ENCODE measurements around the gene CFAP43. TPM values are rescaled to one million over a fixed set of nuclear protein-coding genes. Genes with fewer than 3 reads are reported as not detected.

Gene CFAP43
- total RNA-seq, 1 experiment from 2014 or later, result not detected

GRCh38 chr10:104128214-104128613, 104.0 kb downstream of the CFAP43 start:
- Histone ChIP-seq H3K27me3 (peaks cover 8% of the 10 kb centered on the region), H3K36me3 (no peaks in the 10 kb centered on the region), H3K4me3 (no peak overlapping the region), H3K9me3 (no peaks in the 10 kb centered on the region)
- no peak for DNase-seq

DNA sequence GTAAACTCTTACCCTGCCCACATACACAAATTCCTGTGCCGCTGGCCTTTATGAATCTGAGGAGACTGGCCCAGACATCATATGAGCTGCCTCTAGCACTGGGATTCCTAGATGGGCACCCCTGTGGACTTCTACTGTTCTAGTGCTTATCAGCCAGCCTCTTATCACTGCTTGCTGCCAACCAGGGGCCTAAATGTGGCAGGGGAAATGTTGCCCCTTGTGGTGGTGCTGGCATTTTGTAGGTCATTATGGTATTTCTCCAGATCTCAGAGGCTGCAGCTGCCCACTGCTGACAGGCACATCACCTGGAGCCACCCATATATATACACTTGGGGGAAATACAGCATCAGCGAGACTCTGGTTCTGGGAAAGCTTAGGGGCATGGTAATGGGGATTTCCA, 104.8 kb downstream of the CFAP43 start:
- no peaks in the 10 kb centered on the region for H3K36me3 ChIP-seq
- H3K9me3 ChIP-seq, result no peaks in the 10 kb centered on the region
- no peak overlapping the region for H3K4me3 ChIP-seq
- DNase-seq, result no peak
- peaks cover 2% of the 10 kb centered on the region; the same call in 1 of the 2 replicates for H3K27me3 ChIP-seq

DNA sequence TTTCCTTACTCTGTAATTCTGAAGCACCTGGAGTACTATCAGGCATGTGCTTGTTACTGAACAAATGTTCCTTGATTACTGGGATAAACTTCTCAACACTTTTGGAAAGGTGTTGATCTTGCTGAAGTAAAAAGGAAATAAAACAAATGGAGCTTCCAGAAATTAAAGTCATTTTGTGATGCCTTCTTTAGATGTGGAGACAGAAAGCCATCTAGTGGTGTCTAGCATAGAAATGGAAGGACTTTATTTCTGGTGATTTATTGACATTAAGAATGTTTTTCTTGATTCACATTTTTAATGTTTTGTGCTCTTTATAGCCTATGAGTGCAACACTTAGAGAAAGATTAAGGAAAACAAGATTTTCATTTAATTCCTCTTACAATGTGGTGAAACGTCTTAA, 108.8 kb downstream of the CFAP43 start:
- no peak for DNase-seq
- H3K9me3 ChIP-seq, result no peaks in the 10 kb centered on the region
- H3K27me3 ChIP-seq, result no peaks in the 10 kb centered on the region
- H3K36me3 ChIP-seq, result no peaks in the 10 kb centered on the region
- H3K4me3 ChIP-seq, result no peak overlapping the region

- no peak for DNase-seq
- no peaks in the 10 kb centered on the region for H3K36me3 ChIP-seq
- H3K9me3 ChIP-seq, result no peaks in the 10 kb centered on the region
- H3K27me3 ChIP-seq, result no peaks in the 10 kb centered on the region
- peak overlapping the region; percentile 74 for H3K4me3 ChIP-seq
Measured at GRCh38 chr10:104122225-104123107, 109.7 kb downstream of the CFAP43 start.

DNA sequence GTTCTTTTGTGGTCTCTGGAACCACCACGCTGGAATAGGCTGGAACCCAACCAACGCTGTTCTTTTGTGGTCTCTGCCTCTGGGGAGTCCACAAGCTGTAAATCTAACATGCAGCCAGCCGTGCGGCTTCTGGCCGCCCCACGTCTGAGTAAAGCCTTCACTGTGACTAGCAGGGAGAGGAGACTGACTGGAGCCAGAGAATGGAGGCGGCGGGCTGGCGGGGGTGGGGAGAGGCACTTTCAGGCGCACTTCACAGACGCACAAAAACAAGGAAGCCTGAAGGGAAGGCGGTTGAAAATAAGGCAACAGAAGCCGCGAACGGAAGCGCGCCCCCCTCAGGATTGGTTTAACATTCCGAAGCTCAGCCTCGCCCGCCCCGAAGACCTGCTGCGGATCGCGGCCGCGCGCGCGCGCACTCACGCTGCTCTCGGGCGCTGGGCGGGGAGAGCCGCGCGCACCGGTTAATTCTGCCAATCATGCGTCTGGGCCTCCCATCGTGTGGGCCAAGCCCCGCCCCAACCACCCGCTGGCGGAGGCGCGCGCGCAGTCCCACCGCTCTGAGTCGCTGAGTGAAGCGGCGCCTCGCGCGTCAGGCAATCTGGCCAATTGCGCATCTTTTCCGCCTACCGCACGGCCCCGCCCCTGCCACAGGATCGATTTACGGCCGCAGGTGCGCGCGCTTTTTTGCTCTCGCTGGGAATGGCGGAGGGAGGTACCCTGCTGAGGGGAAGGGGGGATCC, 110.5 kb downstream of the CFAP43 start, which contains the start of gene SFR1:
TSS of gene SFR1 (plus strand) at position 687 of the 740 bp plus-strand sequence. CDS start at position 700, 13 bp downstream.
- Histone ChIP-seq H3K36me3 (no peaks in the 10 kb centered on the region), H3K4me3 (peak within 1 kb of the TSS; percentile 74), H3K27me3 (no peaks in the 10 kb centered on the region), H3K9me3 (no peaks in the 10 kb centered on the region)
- DNase-seq, result peak; percentile 97

DNA sequence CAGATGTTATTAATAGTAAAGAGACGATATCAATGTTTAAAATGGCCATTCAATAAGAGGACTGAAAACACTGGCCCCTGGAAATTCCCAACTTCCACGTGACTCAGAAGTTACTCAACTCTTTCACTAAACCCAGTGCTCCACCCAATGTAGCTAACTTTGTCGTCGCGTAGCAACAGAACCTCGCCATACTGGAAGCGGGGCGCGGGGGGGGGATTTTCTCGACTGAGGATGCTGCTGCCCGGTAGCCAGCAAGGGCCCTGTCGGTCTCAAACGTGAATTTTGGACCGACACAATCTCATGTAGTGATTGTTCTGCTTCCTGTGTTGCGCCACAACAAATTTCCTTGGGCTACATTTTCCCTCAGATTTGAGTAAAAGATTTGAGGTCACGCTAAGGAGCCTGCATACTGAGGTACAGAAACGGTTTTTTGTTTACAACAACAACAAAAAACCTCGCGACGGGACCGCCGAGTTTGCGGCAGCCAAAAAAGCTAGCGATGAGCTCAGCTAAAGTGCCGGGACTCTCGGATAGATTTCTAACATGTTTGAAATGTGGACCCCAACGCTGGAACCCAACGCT, 111.2 kb downstream of the CFAP43 start:
- peak; percentile 90 for DNase-seq
- H3K9me3 ChIP-seq, result no peaks in the 10 kb centered on the region
- peak overlapping the region; percentile 57 for H3K4me3 ChIP-seq
- no peaks in the 10 kb centered on the region for H3K27me3 ChIP-seq
- H3K36me3 ChIP-seq, result no peaks in the 10 kb centered on the region

DNA sequence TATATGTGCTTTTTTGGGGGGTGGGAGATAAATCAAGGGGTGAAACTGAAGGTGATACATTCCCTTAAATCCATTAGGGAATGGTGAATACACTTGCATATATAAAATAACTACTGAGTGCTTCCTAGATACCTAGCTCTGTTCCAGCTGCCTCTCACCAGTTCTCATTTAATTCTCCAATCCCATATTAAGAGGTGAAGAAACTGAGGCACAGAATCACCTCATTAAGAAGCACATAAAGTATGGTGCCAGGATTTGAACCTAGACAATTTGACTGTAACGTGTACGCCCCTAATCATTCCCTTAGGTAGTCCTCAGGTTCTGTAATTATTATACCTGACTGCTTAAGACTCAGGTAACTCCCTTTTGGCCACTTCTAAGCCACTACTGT, 111.7 kb downstream of the CFAP43 start:
- Histone ChIP-seq H3K4me3 (peak overlapping the region; percentile 57), H3K36me3 (no peaks in the 10 kb centered on the region), H3K27me3 (no peaks in the 10 kb centered on the region)

DNA sequence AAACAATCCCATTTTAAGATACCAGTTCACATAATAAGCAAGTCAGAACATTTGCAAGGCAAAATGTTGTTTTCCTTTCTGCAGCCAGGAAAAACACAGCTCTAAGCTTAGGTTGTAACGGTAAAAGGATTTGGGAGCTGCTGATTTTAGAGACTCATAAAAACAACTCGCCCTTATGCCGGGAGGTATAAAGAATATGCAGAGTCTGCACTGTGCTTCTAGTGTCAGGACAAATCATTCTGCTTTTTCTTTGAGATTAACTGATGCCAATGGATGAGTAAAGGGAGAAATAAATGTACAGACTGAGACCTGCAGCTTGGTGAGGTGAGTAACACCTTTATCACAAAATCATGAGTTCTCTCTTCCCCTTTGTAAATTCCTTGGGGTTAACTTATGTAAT, 112.2 kb downstream of the CFAP43 start:
- no peak overlapping the region; the same call in 1 of the 2 replicates for H3K4me3 ChIP-seq
- no peaks in the 10 kb centered on the region for H3K27me3 ChIP-seq
- no peaks in the 10 kb centered on the region for H3K36me3 ChIP-seq
- DNase-seq, result no peak
- H3K9me3 ChIP-seq, result no peaks in the 10 kb centered on the region

More for the DNA sequence above, 111.7 kb downstream of the CFAP43 start:
- DNase-seq, result no peak
- H3K9me3 ChIP-seq, result no peaks in the 10 kb centered on the region

GRCh38 chr10:104117839-104118323, 114.3 kb downstream of the CFAP43 start:
- DNase-seq, result peak; percentile 3
- no peaks in the 10 kb centered on the region for H3K27me3 ChIP-seq
- no peaks in the 10 kb centered on the region for H3K9me3 ChIP-seq
- H3K4me3 ChIP-seq, result no peak overlapping the region
- no peaks in the 10 kb centered on the region for H3K36me3 ChIP-seq

GRCh38 chr10:104113376-104113956, 118.7 kb downstream of the CFAP43 start:
- H3K36me3 ChIP-seq, result no peaks in the 10 kb centered on the region
- no peaks in the 10 kb centered on the region for H3K9me3 ChIP-seq
- H3K27me3 ChIP-seq, result no peaks in the 10 kb centered on the region
- no peak for DNase-seq
- no peak overlapping the region for H3K4me3 ChIP-seq

DNA sequence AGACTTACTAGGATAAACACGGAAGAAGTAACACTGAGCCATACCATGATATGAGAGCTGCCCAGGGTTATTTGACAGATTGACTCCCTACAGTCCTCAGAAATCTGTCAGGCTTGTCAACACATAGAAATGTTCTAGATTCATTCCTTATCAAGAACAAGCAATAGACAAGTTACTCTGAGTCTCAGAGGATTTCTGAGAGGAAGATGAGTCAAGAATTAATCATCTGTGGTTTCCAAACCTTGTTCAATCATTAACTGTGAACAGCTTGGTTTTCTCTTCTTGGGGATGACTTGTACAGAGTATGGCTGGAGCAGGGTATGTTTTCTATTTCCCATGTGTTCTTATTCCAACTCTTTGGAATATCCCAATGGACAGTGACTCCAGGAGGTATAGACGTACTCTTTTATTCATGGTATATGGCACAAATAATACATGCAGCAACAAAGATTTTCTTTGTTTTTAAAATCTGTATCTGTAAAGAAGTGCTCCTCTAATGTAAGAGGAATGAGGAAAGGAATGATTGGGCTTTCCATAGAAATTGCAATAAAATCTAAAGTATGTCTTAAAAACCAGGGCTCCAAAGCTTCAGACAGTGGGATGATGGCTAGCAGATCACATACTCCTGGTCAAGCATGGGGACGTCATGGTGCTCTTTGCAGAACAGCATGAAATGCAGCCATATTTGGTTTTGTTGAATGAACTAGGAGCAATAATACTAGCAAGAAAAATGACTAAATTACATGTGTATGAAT, 122.1 kb downstream of the CFAP43 start:
- no peaks in the 10 kb centered on the region for H3K27me3 ChIP-seq
- no peak for DNase-seq
- H3K36me3 ChIP-seq, result no peaks in the 10 kb centered on the region
- no peak overlapping the region for H3K4me3 ChIP-seq
- H3K9me3 ChIP-seq, result no peaks in the 10 kb centered on the region

GRCh38 chr10:104104926-104105325, 127.2 kb downstream of the CFAP43 start:
- no peaks in the 10 kb centered on the region for H3K36me3 ChIP-seq
- H3K9me3 ChIP-seq, result no peaks in the 10 kb centered on the region
- H3K27me3 ChIP-seq, result no peaks in the 10 kb centered on the region
- no peak overlapping the region for H3K4me3 ChIP-seq
- DNase-seq, result no peak

GRCh38 chr10:104104418-104104817, 127.7 kb downstream of the CFAP43 start:
- no peaks in the 10 kb centered on the region for H3K9me3 ChIP-seq
- H3K27me3 ChIP-seq, result no peaks in the 10 kb centered on the region
- no peak overlapping the region for H3K4me3 ChIP-seq
- no peak for DNase-seq
- H3K36me3 ChIP-seq, result no peaks in the 10 kb centered on the region

GRCh38 chr10:104103956-104104355, 128.2 kb downstream of the CFAP43 start:
- Histone ChIP-seq H3K36me3 (no peaks in the 10 kb centered on the region), H3K9me3 (no peaks in the 10 kb centered on the region), H3K4me3 (no peak overlapping the region), H3K27me3 (no peaks in the 10 kb centered on the region)
- DNase-seq, result no peak

DNA sequence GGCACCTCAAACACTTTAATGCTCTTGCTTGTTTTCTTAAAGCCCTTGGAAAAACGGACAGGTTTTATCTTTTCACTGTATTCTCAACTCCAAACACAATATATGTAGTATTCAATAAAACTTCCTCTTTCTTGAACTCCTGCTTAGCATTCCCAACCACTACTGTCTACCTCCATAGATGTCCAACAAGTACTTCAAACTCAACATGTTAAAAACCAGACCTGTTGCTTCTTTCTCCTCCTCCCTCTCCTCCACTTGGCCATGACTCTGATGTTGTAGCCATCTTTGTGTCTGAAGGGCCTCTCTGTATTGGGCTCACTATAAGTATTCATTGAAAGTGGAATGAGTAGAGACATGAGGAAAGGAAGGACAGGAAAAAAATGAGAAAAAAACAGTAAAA, 130.3 kb downstream of the CFAP43 start:
- peaks cover 1% of the 10 kb centered on the region; the same call in 1 of the 2 replicates for H3K9me3 ChIP-seq
- DNase-seq, result no peak
- no peaks in the 10 kb centered on the region for H3K27me3 ChIP-seq
- H3K4me3 ChIP-seq, result no peak overlapping the region
- no peaks in the 10 kb centered on the region for H3K36me3 ChIP-seq

DNA sequence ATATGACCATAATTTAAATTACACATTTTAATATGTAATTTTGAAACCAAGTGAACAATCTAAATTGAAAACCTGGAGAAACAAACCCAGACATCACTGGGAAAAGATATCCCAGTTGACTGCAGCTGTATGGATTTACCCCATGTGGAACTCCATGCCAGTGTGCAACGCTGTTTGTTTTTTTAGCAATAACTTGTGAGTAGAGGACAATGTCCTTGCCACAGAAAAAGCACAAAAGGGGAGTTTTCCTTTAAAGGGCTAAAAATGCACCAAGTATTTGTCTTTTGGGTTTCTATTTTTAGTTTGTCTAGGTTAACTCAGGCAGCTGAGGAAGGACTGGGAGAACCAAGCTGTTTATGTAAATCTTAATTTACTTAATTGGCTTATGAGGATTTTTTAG, 131.4 kb downstream of the CFAP43 start:
- DNase-seq, result no peak
- H3K27me3 ChIP-seq, result no peaks in the 10 kb centered on the region
- H3K4me3 ChIP-seq, result no peak overlapping the region
- no peaks in the 10 kb centered on the region for H3K36me3 ChIP-seq
- H3K9me3 ChIP-seq, result peaks cover 8% of the 10 kb centered on the region; the same call in 1 of the 2 replicates
